Dendritic cell treated with granulocyte-macrophage colony-stimulating factor and Interleukin-4, amounts not matched to agents 40 ng/mL and 50 ng/mL, for 4 days (primary cell): ENCODE measurements around the gene ADGRG3.

Source experiments
- H3K27ac Mint-ChIP-seq: one replicate; pipeline ENCODE4 v1.8.0; 2022; ENCODE audit warnings: mild to moderate bottlenecking, mixed read lengths
- H3K27me3 Mint-ChIP-seq: one replicate; pipeline ENCODE4 v1.8.0; 2022; ENCODE audit warnings: mild to moderate bottlenecking, mixed read lengths
- H3K36me3 Mint-ChIP-seq: one replicate; pipeline ENCODE4 v1.8.0; 2022; ENCODE audit warnings: low read depth, mixed read lengths
- H3K4me1 Mint-ChIP-seq: one replicate; pipeline ENCODE4 v1.8.0; 2022; ENCODE audit warnings: low read depth, mixed read lengths
- H3K4me3 Mint-ChIP-seq: one replicate; pipeline ENCODE4 v1.8.0; 2022; ENCODE audit warnings: mild to moderate bottlenecking, moderate library complexity, mixed read lengths
- H3K9me3 Mint-ChIP-seq: one replicate; pipeline ENCODE4 v1.8.0; 2022; ENCODE audit warnings: mixed read lengths
- intact Hi-C: fragments of 100-400 bp; cut with micrococcal nuclease; formaldehyde crosslinking; loops from one replicate; pipeline ENCODE4 v1.15.0; 2022

The ADGRG3 gene

DNA sequence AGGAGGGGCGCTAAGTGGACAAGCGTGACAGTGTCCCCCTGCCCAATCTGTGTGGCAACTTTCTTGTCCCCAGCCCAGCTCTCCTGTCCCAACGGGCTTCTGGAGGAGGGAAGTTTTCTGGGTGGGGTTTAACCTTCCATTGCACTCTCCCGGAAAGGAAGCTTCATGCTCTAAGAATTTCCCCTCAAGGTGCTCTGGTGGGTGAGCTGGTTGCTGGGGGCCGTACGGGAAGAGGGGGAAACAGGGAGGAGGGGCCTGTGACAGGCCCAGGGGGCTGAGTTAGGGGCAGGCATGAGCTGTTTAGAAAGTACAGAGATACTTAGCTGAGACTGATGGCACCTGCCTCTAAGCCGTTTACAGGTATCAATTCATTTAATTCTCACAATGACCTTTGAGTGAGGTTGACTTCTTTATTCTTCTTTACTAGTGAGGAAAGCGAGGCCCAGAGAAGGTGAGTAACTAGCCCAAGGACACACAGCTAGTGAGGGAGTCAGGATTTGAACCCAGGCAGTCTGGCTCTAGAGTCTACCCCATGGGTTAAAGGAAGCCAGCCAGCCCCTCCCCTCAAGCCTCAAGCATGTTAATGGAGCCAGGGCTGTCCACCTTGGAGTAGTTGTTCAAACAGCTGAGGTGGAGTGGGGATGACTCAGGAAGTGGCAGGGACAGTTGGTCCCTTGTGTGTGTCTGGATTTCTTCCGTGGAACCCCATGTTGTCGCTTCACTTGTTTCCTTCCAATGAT, 20.8 kb upstream of the ADGRG3 start:
- Mint-ChIP-seq H3K27me3 (peaks cover 64% of the 10 kb centered on the region), H3K27ac (peak overlapping the region; percentile 42), H3K4me3 (no peak overlapping the region), H3K4me1 (peaks cover 23% of the 10 kb centered on the region), H3K36me3 (no peaks in the 10 kb centered on the region), H3K9me3 (no peaks in the 10 kb centered on the region)
- intact Hi-C loops: loop anchor here (5.0 kb wide), 2 partner anchors 55 to 70 kb away; no protein-coding TSS in a partner anchor

DNA sequence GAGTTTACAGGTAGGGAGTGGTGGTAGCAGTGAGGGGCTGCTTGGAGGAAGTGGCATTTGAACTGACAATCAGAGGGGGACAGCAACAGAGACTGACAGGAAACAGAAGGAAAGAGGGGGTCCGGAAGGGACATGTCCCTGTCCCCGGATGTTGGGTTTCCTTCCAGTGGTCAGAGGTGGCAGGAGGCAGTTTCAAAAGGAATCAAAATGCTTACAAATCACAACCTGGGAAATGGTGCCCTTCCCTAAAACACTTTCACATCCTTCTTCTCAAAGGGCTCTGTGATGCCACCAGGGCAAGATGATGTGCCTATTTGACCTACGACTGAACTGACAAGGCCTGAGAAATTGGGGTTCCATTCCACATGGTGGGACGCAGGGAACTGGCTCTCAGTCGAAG, 20.0 kb upstream of the ADGRG3 start:
- no peak overlapping the region for H3K4me3 Mint-ChIP-seq
- no peaks in the 10 kb centered on the region for H3K9me3 Mint-ChIP-seq
- H3K27ac Mint-ChIP-seq: peak overlapping the region; percentile 42
- no peaks in the 10 kb centered on the region for H3K36me3 Mint-ChIP-seq
- peaks cover 57% of the 10 kb centered on the region for H3K27me3 Mint-ChIP-seq
- peaks cover 23% of the 10 kb centered on the region for H3K4me1 Mint-ChIP-seq
- intact Hi-C loops: loop anchor here (5.0 kb wide), 2 partner anchors 56 to 71 kb away; no protein-coding TSS in a partner anchor

DNA sequence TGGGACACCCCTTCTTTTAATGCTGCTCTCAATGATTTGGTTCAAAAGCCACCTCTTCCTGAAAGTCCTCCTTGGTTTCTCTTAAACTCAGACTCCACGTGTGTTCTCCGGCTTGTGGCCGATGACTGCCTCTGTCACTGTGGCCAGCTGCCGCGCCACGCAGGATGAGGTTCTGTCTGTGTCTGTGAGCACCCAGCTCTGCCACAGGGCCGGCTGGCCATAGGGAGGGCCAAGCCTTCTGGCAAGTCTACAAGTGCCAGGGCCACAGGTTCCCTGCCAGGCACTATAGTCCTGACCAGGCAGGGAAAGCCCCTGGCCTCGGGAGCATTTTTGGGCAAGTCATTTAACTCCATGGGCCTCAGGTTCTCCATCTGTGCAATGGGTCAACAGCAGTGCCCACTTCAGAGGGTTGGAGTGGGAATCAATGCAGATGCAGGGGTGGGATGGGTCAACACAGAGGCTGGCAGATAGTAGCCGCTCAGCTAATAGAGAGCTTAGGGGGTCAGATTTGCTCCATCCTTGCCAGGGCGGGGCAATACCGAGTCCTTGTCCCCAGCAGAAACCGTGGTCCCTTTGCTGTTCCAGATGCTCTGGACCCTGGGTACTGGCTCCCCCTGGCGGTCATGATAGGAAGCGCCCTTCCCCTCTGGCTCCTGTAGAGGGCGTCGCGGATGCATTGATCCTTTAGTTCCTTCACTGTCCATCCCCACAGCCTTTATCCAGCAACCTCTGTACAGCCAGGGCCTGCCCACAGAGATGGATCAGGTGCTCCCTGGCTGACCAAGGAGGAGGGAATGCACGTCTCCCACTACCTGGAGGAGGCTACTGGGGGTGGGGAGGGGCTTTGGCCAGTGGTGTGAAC, 19.3 kb upstream of the ADGRG3 start:
- Mint-ChIP-seq H3K4me3 (no peak overlapping the region), H3K9me3 (no peaks in the 10 kb centered on the region), H3K36me3 (no peaks in the 10 kb centered on the region), H3K27ac (no peak overlapping the region), H3K27me3 (peaks cover 58% of the 10 kb centered on the region), H3K4me1 (peaks cover 23% of the 10 kb centered on the region)
- intact Hi-C loops: loop anchor here (1.0 to 5.0 kb wide), 3 partner anchors 57 to 72 kb away; no protein-coding TSS in a partner anchor

DNA sequence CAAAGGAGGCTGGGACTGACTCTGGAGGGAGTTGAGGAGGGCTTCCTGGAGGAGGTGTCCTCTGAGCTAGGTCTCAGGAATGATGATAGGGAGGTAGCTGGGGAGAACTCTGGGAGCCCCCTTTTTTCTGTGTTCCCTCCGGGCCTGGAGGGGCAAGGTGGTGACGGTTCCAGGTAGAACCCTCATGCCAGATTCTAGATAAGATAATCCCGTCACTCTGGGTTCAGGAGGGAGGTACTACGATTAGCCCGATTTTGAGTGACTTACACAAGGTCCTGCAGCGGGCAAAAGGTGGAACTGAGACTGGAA, 18.7 kb upstream of the ADGRG3 start:
- intact Hi-C loops: loop anchor here (1.0 to 5.0 kb wide), 3 partner anchors 57 to 72 kb away; no protein-coding TSS in a partner anchor

DNA sequence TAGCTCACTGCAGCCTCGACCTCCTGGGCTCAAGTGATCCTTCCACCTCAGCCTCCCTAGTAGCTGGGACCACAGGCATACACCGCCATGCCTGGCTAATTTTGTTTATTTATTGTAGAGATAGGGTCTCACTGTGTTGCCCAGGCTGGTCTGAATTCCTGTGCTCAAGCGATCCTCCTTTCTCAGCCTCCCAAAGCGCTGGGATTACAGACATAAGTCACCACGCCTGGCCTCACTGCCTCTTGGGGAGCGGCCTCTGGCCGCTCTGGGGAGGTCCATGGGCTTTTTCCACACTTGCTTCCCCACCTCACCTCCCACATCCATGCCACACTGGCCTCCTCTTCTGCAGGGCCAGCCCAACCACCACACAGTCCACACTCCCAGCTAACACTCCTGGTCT, 18.3 kb upstream of the ADGRG3 start:
- H3K4me3 Mint-ChIP-seq: no peak overlapping the region
- H3K27ac Mint-ChIP-seq: no peak overlapping the region
- peaks cover 23% of the 10 kb centered on the region for H3K4me1 Mint-ChIP-seq
- no peaks in the 10 kb centered on the region for H3K36me3 Mint-ChIP-seq
- peaks cover 65% of the 10 kb centered on the region for H3K27me3 Mint-ChIP-seq
- no peaks in the 10 kb centered on the region for H3K9me3 Mint-ChIP-seq
- intact Hi-C loops: loop anchor here (1.0 to 5.0 kb wide), 3 partner anchors 58 to 73 kb away; no protein-coding TSS in a partner anchor

More for the DNA sequence above, 18.7 kb upstream of the ADGRG3 start:
- peaks cover 62% of the 10 kb centered on the region for H3K27me3 Mint-ChIP-seq
- no peak overlapping the region for H3K4me3 Mint-ChIP-seq
- no peaks in the 10 kb centered on the region for H3K36me3 Mint-ChIP-seq
- no peaks in the 10 kb centered on the region for H3K9me3 Mint-ChIP-seq
- H3K4me1 Mint-ChIP-seq: peaks cover 23% of the 10 kb centered on the region
- H3K27ac Mint-ChIP-seq: no peak overlapping the region

DNA sequence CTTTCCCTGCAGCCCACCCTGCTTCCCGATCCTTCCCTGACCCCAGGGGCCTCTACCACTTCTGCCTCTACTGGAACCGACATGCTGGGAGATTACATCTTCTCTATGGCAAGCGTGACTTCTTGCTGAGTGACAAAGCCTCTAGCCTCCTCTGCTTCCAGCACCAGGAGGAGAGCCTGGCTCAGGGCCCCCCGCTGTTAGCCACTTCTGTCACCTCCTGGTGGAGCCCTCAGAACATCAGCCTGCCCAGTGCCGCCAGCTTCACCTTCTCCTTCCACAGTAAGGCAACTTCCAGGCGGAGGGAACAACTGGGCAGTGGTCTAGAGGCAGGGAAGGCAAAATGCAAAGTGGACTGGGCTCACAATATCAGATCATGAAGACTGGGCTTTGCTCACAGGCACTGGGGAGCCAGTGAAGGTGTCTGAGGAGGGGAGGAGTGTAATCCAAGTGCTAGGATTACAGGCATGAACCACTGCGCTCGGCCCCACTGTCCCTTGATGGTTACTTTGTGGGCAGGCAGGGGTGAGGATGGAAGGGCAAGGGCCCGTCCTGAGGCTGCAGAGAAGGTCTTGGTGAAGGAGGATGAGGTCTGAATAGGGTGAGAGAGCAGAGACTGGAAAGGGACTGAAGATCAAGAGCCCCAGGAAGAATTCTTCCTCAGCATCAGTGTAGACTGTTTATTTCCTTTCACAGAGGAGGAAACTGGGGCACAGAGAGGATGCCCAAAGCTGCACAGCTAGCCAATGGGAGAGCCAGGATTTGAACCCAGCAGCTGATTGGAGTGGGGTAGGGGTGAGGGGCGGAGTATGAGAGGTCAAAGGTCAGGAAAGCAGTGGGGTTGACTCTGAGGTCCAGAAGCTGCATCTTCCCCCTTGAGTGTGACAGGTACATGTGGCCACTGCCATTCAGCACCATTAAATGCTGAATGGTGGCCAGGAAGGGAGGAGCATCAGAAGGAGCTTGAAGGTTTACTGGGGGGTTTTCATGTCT, 16.5 kb upstream of the ADGRG3 start:
- H3K4me3 Mint-ChIP-seq: no peak overlapping the region
- H3K9me3 Mint-ChIP-seq: no peaks in the 10 kb centered on the region
- H3K4me1 Mint-ChIP-seq: peaks cover 23% of the 10 kb centered on the region
- H3K27me3 Mint-ChIP-seq: peaks cover 58% of the 10 kb centered on the region
- no peaks in the 10 kb centered on the region for H3K36me3 Mint-ChIP-seq
- intact Hi-C loops: no loop called here
- H3K27ac Mint-ChIP-seq: no peak overlapping the region

DNA sequence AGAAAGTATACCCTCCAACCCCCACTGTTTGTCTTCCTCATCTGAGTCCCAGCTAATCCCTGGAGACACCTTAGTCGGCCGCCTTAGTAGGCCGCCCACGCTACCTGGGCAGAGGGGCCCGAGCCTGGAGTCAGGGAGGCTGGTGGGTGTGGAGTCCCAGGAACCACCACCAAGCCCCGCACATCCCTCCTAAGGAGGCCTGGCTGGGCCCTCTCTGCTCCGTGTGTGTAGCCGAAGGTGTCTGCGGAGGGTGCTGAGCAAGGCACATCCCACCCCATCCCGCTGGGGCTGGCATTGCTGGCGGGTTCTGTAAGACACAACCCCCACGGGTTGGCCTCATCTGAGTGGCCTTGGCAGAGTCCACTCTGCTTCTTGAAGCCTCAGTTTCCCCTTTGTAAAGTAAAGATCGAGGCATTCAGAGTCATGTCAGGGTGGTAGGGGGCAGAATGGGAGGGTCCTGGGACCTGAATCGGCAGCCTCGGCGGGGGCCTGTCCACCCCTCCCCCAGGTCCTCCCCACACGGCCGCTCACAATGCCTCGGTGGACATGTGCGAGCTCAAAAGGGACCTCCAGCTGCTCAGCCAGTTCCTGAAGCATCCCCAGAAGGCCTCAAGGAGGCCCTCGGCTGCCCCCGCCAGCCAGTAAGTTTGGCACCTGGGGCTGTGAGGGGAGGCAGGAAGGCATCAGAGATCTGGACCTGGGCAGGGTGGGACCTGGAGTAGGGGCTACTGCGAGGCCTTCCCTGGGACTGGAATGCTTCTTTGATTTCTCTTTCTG, 15.2 kb upstream of the ADGRG3 start:
- Mint-ChIP-seq H3K9me3 (no peaks in the 10 kb centered on the region), H3K27me3 (peaks cover 48% of the 10 kb centered on the region), H3K36me3 (no peaks in the 10 kb centered on the region), H3K4me3 (no peak overlapping the region), H3K4me1 (peaks cover 15% of the 10 kb centered on the region), H3K27ac (no peak overlapping the region)
- intact Hi-C loops: no loop called here

DNA sequence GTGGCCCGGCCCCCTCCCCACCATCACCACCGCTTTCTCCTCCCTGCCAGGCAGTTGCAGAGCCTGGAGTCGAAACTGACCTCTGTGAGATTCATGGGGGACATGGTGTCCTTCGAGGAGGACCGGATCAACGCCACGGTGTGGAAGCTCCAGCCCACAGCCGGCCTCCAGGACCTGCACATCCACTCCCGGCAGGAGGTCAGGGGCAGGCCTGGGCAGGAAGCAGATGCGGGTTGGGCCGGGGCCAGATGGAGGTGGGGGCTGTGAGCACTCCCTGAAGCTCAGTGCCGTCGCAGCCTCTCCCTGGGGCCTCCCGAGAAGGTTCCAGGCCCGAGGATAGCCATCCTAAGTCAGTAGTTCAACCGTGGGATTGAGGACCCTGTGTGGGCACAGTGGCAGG, 14.2 kb upstream of the ADGRG3 start:
- Mint-ChIP-seq H3K9me3 (no peaks in the 10 kb centered on the region), H3K27ac (no peak overlapping the region), H3K4me3 (no peak overlapping the region), H3K36me3 (no peaks in the 10 kb centered on the region), H3K4me1 (peaks cover 10% of the 10 kb centered on the region), H3K27me3 (peaks cover 47% of the 10 kb centered on the region)
- intact Hi-C loops: no loop called here

DNA sequence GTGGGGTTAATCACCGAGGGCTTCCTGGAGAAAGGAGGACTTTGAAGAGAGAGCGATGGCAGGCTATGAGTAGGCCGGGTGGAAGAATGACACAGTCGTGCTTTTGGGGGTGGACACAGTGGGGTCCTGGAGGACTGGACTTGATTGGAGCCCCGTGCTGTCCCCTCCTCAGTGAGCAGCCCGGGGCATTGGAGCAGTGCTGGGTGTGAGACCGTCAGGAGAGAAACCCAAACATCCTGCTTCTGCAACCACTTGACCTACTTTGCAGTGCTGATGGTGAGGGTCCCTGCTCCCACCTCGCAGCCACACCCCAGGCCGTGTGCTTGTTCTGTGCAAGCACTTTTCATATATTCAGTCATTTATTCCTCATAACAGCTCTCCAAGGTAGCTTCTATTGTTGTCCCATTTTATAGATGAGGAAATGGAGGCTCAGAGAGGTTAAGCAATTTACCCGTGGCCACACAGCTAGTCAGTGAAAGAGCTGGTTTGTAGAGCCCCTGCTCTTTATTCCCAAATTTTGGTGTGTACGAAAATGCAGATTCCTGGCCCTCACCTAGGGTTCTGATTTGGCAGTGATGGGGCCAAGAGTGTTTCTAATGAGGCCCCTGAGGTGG, 11.7 kb upstream of the ADGRG3 start:
- H3K4me1 Mint-ChIP-seq: no peaks in the 10 kb centered on the region
- H3K9me3 Mint-ChIP-seq: no peaks in the 10 kb centered on the region
- peaks cover 33% of the 10 kb centered on the region for H3K27me3 Mint-ChIP-seq
- intact Hi-C loops: no loop called here
- H3K27ac Mint-ChIP-seq: no peak overlapping the region
- no peaks in the 10 kb centered on the region for H3K36me3 Mint-ChIP-seq
- H3K4me3 Mint-ChIP-seq: no peak overlapping the region

DNA sequence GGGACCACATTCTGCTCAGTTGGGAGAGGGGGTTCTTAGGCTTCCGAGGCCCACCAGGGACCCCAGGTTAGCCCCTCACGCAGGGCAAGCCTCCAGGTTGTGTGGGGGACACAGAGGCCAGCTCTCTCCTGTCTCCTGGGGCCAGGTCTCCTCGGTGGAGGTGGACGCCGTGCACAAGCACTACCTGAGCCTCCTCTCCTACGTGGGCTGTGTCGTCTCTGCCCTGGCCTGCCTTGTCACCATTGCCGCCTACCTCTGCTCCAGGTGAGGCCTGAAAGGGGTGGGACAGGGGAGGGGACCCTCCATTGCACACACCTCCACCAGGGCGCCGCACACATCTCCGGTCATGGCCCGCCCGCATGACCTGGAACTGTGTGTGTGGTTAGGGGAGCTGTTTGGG, 10.9 kb upstream of the ADGRG3 start:
- Mint-ChIP-seq H3K9me3 (no peaks in the 10 kb centered on the region), H3K27ac (no peak overlapping the region), H3K4me1 (no peaks in the 10 kb centered on the region), H3K27me3 (peaks cover 26% of the 10 kb centered on the region), H3K36me3 (no peaks in the 10 kb centered on the region), H3K4me3 (no peak overlapping the region)
- intact Hi-C loops: no loop called here

DNA sequence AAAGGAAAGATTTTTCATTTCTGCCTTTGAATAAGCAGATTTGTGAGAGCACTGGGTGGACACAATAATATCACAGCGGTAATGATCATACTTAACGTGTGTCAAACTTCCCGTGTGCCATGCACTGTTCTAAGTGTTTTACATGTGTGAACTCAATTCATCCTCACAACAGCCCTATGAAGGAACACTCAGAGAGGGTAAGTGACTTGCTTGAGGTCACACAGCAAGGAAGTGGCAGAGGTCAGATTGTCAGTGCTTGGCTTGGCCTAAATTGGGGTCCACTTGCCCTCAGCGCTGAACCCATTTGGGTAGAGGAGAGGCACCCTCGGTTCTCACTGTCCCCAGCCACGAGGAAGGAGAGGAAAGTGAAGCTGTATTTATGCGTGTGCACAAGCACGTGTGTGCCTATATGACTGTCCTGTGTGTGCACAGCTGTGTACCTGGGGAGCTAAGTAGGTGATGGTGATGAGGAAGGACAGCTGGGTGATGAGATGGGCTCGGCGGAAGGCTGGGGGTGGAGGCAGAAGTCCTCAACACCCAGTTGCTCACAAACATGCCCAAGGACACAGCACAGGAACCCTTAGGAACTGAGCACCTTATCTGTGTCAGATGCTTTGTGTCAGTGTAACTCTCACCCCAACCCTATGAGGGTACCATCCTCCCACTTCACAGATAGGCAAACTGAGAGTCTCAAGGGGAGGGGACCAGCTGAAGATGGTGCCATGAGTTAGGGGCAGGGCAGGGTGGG, 9.8 kb upstream of the ADGRG3 start:
- peaks cover 24% of the 10 kb centered on the region for H3K27me3 Mint-ChIP-seq
- no peaks in the 10 kb centered on the region for H3K9me3 Mint-ChIP-seq
- no peak overlapping the region for H3K27ac Mint-ChIP-seq
- H3K4me3 Mint-ChIP-seq: no peak overlapping the region
- intact Hi-C loops: no loop called here
- no peaks in the 10 kb centered on the region for H3K36me3 Mint-ChIP-seq
- no peaks in the 10 kb centered on the region for H3K4me1 Mint-ChIP-seq
